Transverse colon (tissue), 4 donors: ENCODE data around the gene FOSL2. TPM values are rescaled to one million over a fixed set of nuclear protein-coding genes. Genes with fewer than 3 reads are reported as not detected.

Experiments
- DNase-seq: peaks from one replicate; pipeline ENCODE4 v3.0.0-alpha.2; 2019
- H3K27ac ChIP-seq, 4 donors: fragments of 200-600 bp; sonication (generic); 2 replicates each; pipeline ENCODE4 v1.5.1; 2016 to 2018; ENCODE audit warnings: inconsistent platforms in 4 of 4
- H3K27me3 ChIP-seq: fragments of 200-600 bp; sonication (generic); 2 replicates; pipeline ENCODE4 v1.5.1; 2017; ENCODE audit warnings: inconsistent platforms
- H3K36me3 ChIP-seq, 4 donors: fragments of 200-600 bp; sonication (generic); 2 replicates each; pipeline ENCODE4 v1.5.1; 2017 to 2019; ENCODE audit warnings: inconsistent platforms in 4 of 4
- H3K4me1 ChIP-seq, 4 donors: fragments of 200-600 bp; sonication (generic); 2 replicates each; pipeline ENCODE4 v1.5.1; 2017 to 2020; ENCODE audit warnings: inconsistent platforms in 4 of 4
- H3K4me3 ChIP-seq, 4 donors: fragments of 200-600 bp; sonication (generic); 1 replicate in 1 of 4; 2 replicates in 3 of 4; pipeline versions ENCODE4 v1.5.1 to v1.6.1; 2017 to 2019; ENCODE audit warnings: inconsistent platforms in 4 of 4
- H3K9me3 ChIP-seq, 2 donors: fragments of 200-600 bp; sonication (generic); 2 replicates each; pipeline ENCODE4 v1.5.1; 2017 to 2019; ENCODE audit warnings: inconsistent platforms in 2 of 2
- EP300 ChIP-seq: sonication (generic); formaldehyde crosslinking; IDR thresholded peaks from one replicate; pipeline ENCODE4 v1.6.1; 2017; ENCODE audit warnings: antibody characterized with exemption, low read depth
- POLR2A ChIP-seq: fragments of 450-650 bp; IDR thresholded peaks from one replicate; pipeline ENCODE4 v1.6.1; 2016; ENCODE audit warnings: antibody characterized with exemption, mild to moderate bottlenecking, moderate library complexity
- POLR2AphosphoS5 ChIP-seq, 3 donors: sonication (generic); formaldehyde crosslinking; IDR thresholded peaks; one replicate each; pipeline ENCODE4 v1.6.1; 2016; ENCODE audit warnings: antibody characterized with exemption in 3 of 3
- WGBS, 2 donors: methylation state at CpG; one replicate each; pipeline ENCODE4 v1.1.5; 2018; ENCODE audit warnings: low coverage in 1 of 2; 5-methylcytosine and 5-hydroxymethylcytosine counted together
- in situ Hi-C, 4 donors: fragments of 200-750 bp; cut with MboI; loops; one replicate each; pipeline versions ENCODE4 v1.15.0 to v1.15.1; 2017; ENCODE audit warnings: low sequenced_read_pairs in 3 of 4, low pct_ligation_motif_present in 1 of 4, low pct_unique_long_range_greater_than_20kb in 1 of 4
- intact Hi-C: fragments of 100-400 bp; cut with DNase I; formaldehyde crosslinking; loops from one replicate; pipeline ENCODE4 v1.15.1; 2023; ENCODE audit warnings: low total_unique reads
- total RNA-seq, 4 donors: library from RNA; depleted of rRNA; stranded (reverse); fragments of >200 nt; gene quantifications; one replicate each; pipeline ENCODE4 v1.1.0, GENCODE V29; 2016
- TF ChIP-seq, protein P1 (sequence below), 5 experiments: fragments of 200-600 bp in 3 of 5; fragments of 450-650 bp in 2 of 5; sonication (generic) in 3 of 5; IDR thresholded peaks; 1 replicate in 2 of 5; 2 replicates in 3 of 5; pipeline ENCODE4 v1.5.1; 2016 to 2017; ENCODE audit warnings: antibody characterized with exemption in 5 of 5, inconsistent platforms in 3 of 5, mild to moderate bottlenecking in 2 of 5, moderate library complexity in 1 of 5

Gene FOSL2
- 100 to 1,000 TPM; 135 to 358 (median 233) TPM for total RNA-seq

DNA sequence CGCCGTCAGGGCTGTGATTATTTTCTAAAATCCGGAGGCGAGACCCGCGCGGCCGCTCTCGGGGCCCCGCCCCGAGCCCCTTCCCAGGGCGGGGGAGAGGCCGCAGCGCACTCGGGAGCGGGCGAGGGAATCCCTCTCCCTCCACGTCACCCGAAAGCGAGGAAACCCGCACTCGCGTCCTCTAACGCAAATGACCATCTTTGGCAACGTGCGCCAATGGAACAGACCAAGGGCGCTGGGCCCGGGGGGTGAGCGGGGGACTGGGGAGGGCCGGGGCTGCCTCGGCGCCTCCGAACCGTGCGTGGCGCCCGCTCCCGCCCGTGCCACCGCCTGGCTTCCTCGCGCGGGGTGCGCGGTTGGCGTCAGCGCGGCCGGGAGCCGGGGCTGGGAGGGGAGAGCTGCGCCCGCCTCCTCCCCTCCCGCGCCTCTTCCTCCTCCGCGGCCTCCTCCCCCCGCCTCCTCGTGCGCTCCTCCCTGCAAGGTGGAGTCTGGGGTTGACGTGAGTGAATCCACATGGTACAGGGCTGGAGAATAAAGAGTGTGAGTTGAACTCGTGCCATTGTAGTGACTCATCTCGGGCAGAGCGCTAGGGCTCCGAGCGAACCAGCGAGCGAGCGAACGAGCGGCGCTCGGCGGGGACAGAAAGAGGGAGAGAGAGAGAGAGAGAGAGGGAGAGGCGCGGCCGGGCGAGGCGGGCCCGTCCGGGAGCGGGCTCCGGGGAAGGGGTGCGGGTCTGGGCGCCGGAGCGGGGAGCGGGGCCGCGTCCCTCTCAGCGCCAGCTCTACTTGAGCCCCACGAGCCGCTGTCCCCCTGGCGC lies at the start of gene FOSL2:
TSS of gene FOSL2 (plus strand) at position 562 of the 817 bp plus-strand sequence. CDS start 863 bp downstream, outside the sequence.
- H3K27ac ChIP-seq: peak within 1 kb of the TSS; percentile 100
- peak within 1 kb of the TSS; percentile 75 to 99 (median 88) for H3K4me3 ChIP-seq
- peaks cover 7 to 31% (median 19%) of the 10 kb centered on the region in 4 donors for H3K4me1 ChIP-seq
- H3K36me3 ChIP-seq: no peaks in the 10 kb centered on the region
- TF ChIP-seq POLR2AphosphoS5 (IDR thresholded peaks at IDR 0.05) (peak; percentile 100), POLR2A (peak; percentile 100), EP300 (peak; percentile 94)
- TF ChIP-seq, protein P1, sequence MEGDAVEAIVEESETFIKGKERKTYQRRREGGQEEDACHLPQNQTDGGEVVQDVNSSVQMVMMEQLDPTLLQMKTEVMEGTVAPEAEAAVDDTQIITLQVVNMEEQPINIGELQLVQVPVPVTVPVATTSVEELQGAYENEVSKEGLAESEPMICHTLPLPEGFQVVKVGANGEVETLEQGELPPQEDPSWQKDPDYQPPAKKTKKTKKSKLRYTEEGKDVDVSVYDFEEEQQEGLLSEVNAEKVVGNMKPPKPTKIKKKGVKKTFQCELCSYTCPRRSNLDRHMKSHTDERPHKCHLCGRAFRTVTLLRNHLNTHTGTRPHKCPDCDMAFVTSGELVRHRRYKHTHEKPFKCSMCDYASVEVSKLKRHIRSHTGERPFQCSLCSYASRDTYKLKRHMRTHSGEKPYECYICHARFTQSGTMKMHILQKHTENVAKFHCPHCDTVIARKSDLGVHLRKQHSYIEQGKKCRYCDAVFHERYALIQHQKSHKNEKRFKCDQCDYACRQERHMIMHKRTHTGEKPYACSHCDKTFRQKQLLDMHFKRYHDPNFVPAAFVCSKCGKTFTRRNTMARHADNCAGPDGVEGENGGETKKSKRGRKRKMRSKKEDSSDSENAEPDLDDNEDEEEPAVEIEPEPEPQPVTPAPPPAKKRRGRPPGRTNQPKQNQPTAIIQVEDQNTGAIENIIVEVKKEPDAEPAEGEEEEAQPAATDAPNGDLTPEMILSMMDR (IDR thresholded peaks at IDR 0.05): peak in 3 of 5 experiments; percentile 2 to 36 (median 8)
- 0% methylated on average over 4 to 81 of the region's 93 CpGs for WGBS, 2 donors
- peak; percentile 97 for DNase-seq
- H3K9me3 ChIP-seq: no peaks in the 10 kb centered on the region
- no peaks in the 10 kb centered on the region for H3K27me3 ChIP-seq
- in situ Hi-C loops: no loop called here
- intact Hi-C loops: loop anchor here (2.0 to 10.0 kb wide), 4 partner anchors 50 to 502 kb away; partner anchors contain the start of genes BABAM2 and RBKS

DNA sequence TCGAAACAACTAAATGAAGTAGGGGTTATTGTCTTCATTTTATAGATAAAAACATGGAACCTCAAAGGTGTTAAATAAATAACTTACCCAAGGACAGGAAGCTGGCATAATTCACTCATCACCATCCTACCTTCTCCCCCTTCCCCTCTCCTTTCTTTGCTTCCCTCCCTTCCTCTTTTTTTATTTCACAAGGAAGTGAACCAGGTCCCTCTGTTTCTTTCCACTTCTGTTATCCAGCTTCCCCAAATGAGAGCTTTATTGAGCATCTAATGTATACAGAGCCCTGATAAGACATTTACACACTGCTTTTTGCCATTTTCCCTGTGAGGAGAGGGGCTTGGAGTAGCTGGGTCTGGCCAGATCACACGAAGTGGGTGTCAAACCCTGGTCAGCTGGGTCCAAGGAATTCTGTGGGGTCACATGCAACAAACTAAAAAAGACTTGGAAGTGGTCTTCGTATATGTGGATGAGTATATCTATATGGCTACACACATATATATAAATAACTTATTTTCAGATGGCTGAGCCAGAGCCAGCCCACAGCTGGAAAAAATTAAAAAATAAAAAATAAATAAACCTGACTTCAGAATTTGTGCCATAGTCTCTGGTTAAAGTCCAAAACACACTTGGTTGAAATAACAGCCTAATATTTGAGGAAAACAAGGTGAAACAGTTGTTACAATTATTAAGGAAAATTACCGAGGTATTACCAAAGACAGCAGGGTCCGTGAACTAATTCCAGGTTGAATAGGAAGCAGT lies 49.3 kb upstream of the FOSL2 start:
- TF ChIP-seq EP300: no peak
- TF ChIP-seq POLR2A: no peak
- TF ChIP-seq, protein P1 (IDR thresholded peaks at IDR 0.05): no peak
- no peaks in the 10 kb centered on the region for H3K27me3 ChIP-seq
- DNase-seq: no peak
- H3K27ac ChIP-seq: peak overlapping the region; percentile 26 to 68 (median 50)
- peaks cover 6 to 30% (median 9%) of the 10 kb centered on the region in 4 donors for H3K4me1 ChIP-seq
- intact Hi-C loops (loop anchor here (5.0 kb wide), 1 partner anchor 49 kb away; the partner anchor contains the start of gene FOSL2), in situ Hi-C loops (no loop called here)
- 74 to 87% methylated on average over 3 to 5 of the region's 5 CpGs for WGBS, 2 donors
- H3K9me3 ChIP-seq: no peaks in the 10 kb centered on the region
- no peaks in the 10 kb centered on the region for H3K36me3 ChIP-seq
- H3K4me3 ChIP-seq: no peak overlapping the region

DNA sequence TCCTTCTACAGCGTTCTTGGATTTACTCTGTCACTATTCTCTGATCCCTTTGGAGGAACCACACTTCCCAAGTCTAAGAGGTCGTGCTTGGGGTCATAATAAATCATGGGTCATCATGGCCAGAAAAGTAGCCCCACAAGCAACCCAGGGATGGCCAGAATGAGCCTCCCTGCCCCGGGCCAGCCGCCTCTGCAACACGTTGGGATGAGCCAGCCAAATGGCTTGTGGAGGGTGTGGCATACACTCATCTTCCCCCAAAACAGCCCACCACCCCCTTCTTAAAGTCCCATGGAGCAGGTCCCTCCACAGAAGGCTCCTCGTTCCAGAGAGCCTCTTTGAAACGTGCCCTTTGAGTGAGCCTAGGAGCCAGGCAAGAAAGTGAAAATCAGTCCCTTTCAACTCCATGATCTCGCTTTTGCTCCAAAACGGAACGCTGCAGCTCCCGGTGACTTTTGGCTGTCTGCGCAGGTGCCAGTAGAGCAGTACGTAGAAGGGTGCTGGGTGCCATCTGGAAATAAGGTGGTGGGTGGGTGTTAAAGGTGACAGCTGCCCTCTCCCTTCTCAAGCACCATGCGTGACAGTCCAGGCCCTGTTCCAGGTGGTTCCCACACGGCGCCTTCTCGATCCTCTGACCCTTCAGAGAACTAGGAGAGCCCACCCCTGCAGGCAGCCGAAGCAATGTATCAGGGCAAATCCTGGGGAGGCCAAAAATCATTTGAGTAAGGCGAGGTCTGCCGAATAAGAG lies 48.5 kb upstream of the FOSL2 start:
- in situ Hi-C loops: no loop called here
- H3K4me1 ChIP-seq: peaks cover 0 to 22% (median 7%) of the 10 kb centered on the region in 4 donors
- H3K9me3 ChIP-seq: no peaks in the 10 kb centered on the region

More for the DNA sequence above, 48.5 kb upstream of the FOSL2 start:
- Histone ChIP-seq H3K27me3 (no peaks in the 10 kb centered on the region), H3K36me3 (no peaks in the 10 kb centered on the region), H3K27ac (no peak overlapping the region), H3K4me3 (no peak overlapping the region)
- no peak for TF ChIP-seq POLR2A
- TF ChIP-seq EP300: no peak
- TF ChIP-seq, protein P1 (IDR thresholded peaks at IDR 0.05): no peak
- TF ChIP-seq POLR2AphosphoS5 (IDR thresholded peaks at IDR 0.05): no peak
- intact Hi-C loops: loop anchor here (5.0 kb wide), 1 partner anchor 48 kb away; the partner anchor contains the start of gene FOSL2
- no peak for DNase-seq
- 82 to 94% methylated on average over 6 to 20 of the region's 20 CpGs for WGBS, 2 donors
